Measurements from ENCODE around the gene IL16. TPM values are rescaled to one million over a fixed set of nuclear protein-coding genes. Genes with fewer than 3 reads are reported as not detected.

Gene IL16
- total RNA-seq, 4 donors from 2014 or later = 13.5 to 34.9 (median 19.8) TPM

DNA sequence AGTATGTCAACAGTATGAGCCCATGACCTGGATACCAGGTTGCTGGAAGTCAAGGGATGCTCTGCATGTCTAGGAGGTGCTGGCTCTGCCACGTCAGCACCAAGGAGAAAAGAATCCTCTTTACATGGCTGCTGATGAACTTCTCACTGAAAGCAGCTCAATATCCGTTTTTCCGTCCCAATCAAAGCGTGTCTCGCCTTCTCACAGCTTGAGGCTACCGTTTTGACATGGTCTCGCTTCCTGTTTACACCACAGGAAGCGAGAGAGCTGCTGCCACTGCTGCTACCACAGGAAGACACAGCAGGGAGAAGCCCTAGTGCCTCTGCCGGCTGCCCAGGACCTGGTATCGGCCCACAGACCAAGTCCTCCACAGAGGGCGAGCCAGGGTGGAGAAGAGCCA lies 100.0 kb downstream of the IL16 start:
- WGBS = 55% methylated on average over 9 of the region's 11 CpGs
- TF ChIP-seq, protein P1, sequence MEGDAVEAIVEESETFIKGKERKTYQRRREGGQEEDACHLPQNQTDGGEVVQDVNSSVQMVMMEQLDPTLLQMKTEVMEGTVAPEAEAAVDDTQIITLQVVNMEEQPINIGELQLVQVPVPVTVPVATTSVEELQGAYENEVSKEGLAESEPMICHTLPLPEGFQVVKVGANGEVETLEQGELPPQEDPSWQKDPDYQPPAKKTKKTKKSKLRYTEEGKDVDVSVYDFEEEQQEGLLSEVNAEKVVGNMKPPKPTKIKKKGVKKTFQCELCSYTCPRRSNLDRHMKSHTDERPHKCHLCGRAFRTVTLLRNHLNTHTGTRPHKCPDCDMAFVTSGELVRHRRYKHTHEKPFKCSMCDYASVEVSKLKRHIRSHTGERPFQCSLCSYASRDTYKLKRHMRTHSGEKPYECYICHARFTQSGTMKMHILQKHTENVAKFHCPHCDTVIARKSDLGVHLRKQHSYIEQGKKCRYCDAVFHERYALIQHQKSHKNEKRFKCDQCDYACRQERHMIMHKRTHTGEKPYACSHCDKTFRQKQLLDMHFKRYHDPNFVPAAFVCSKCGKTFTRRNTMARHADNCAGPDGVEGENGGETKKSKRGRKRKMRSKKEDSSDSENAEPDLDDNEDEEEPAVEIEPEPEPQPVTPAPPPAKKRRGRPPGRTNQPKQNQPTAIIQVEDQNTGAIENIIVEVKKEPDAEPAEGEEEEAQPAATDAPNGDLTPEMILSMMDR (IDR thresholded peaks at IDR 0.05) = peak in 1 of 3 experiments; percentile 10
- TF ChIP-seq POLR2A (IDR thresholded peaks at IDR 0.05; ENCODE audit: low read depth) = no peak
- TF ChIP-seq POLR2AphosphoS5 (IDR thresholded peaks at IDR 0.05) = peak; percentile 26 to 64
- DNase-seq (ENCODE audit: extremely low spot score) = no peak
- Histone ChIP-seq H3K4me1 (peaks cover 14 to 54% (median 25%) of the 10 kb centered on the region in 4 donors), H3K4me3 (peak overlapping the region; percentile 23 to 43 (median 32)), H3K27me3 (peaks cover 0 to 9% (median 0%) of the 10 kb centered on the region in 4 donors), H3K9me3 (no peaks in the 10 kb centered on the region), H3K36me3 (peaks cover 0 to 45% (median 10%) of the 10 kb centered on the region in 4 donors), H3K27ac (replicated peaks in 1 of 4) (peak overlapping the region; percentile 25 to 58 (median 46))
- intact Hi-C loops (cut with DNase I) = no loop called here

DNA sequence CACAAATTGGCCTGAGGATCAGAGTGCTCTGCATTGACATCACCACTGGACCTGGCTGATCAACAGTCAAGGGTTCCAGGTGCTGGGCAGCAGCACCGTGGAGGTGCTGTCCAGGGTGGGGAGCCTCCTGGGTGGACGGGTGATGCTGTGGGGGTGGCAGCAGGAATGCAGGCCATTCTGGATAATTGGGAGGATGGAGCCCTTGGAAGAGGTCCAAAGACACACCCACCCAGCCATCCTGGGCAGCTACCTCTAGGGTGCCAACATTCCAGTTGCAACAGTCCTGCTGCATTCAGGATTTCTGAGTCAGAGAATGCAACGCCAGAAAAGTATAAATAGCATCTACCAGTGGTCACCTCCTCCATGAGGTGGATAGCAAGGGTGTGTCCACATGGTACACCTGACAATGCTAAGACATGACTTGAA lies 100.5 kb downstream of the IL16 start:
- TF ChIP-seq POLR2AphosphoS5 (IDR thresholded peaks at IDR 0.05) (peak in 1 of 2 donors; percentile 1), EP300 (IDR thresholded peaks at IDR 0.05) (no peak)
- H3K9me3 ChIP-seq = no peaks in the 10 kb centered on the region
- H3K36me3 ChIP-seq = peaks cover 0 to 46% (median 13%) of the 10 kb centered on the region in 4 donors
- DNase-seq (ENCODE audit: extremely low spot score) = no peak
- H3K4me3 ChIP-seq = peak overlapping the region; percentile 23 to 43 (median 32)
- H3K27me3 ChIP-seq = peaks cover 0 to 9% (median 0%) of the 10 kb centered on the region in 4 donors
- peak overlapping the region; percentile 25 to 58 (median 46) for H3K27ac ChIP-seq (replicated peaks in 1 of 4)
- WGBS = 53% methylated on average over 3 of the region's 3 CpGs
- intact Hi-C loops (cut with DNase I) = no loop called here
- peaks cover 14 to 54% (median 25%) of the 10 kb centered on the region in 4 donors for H3K4me1 ChIP-seq

DNA sequence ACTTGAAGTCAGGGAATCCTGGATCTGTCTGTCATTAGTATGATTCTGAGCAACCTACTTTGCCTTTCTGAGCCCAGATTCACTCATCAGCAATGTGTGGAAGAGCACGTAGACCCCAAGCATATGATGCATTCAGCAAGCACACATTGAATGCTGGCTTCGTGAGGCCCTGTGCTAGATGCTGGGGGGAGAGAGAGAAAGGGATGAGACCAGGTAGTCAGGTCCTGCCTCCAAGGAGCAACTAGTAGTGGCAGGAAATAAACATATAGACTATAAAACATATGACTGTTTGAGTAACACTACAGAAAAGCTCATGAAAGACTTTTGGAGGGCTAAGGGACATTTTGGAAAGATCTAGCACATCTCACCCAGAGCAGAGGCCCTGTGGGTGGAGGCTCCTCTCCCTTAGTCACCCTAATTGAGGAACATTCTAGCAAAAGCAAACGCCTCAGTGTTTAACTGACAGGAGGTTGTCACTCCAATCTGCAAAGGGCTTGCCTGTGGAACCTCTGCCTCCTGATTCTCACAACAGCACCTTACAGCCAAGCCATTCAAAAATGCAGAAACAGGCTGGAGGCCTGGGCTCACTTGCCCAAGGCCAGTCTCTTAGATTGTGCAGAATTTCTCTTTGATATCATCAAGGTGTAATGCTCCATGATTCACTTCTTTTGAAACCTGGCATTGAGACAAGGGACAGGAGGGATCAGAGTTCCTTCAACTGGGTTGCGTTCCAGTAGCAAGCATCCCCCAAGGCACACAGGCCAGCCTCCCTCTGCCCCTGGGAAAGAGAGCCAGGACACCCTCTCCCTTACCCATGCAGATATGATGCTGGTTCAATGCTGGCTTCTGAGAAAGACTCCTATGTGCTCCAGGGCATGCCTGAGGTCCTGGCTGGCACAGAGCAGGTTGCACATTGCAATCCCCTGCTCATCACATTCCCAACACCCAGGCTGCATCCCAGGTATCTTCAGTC lies 101.2 kb downstream of the IL16 start:
- WGBS = 77% methylated on average over 4 of the region's 4 CpGs
- intact Hi-C loops (cut with DNase I) = no loop called here
- DNase-seq (ENCODE audit: extremely low spot score) = no peak
- H3K4me3 ChIP-seq = peak overlapping the region; percentile 23 to 43 (median 32)
- peaks cover 14 to 56% (median 25%) of the 10 kb centered on the region in 4 donors for H3K4me1 ChIP-seq
- H3K36me3 ChIP-seq = peaks cover 0 to 40% (median 13%) of the 10 kb centered on the region in 4 donors
- H3K27ac ChIP-seq (replicated peaks in 1 of 4) = peak overlapping the region in 3 of 4 donors; percentile 36 to 58 (median 57)
- peaks cover 0 to 9% (median 0%) of the 10 kb centered on the region in 4 donors for H3K27me3 ChIP-seq
- no peak for TF ChIP-seq POLR2AphosphoS5 (IDR thresholded peaks at IDR 0.05)
- TF ChIP-seq EP300 (IDR thresholded peaks at IDR 0.05) = no peak
- TF ChIP-seq, protein P1 (IDR thresholded peaks at IDR 0.05) = no peak
- no peaks in the 10 kb centered on the region for H3K9me3 ChIP-seq

DNA sequence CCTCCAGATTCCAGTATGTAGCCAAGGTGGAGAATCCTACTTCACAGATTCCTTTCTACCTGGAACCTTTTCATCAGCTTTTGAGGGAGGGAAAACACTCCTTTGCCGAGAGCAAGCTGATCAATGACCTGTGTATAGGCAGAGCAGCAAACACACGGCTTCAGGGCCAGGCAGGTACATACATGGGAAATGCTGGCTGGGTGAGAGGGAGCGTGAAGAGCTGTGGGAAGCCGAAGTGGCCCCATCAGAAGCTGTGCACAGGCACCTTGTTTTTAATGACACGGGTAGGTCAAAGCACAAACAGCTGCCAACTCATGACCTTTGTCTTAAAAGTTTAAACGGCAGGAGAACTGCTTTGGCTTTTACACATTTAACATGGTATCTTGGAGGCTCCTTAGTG lies 101.9 kb downstream of the IL16 start:
- WGBS = 82% methylated on average over 5 of the region's 6 CpGs
- intact Hi-C loops (cut with DNase I) = no loop called here
- no peak for DNase-seq (ENCODE audit: extremely low spot score)
- Histone ChIP-seq H3K36me3 (peaks cover 0 to 40% (median 17%) of the 10 kb centered on the region in 4 donors), H3K27me3 (peaks cover 0 to 9% (median 0%) of the 10 kb centered on the region in 4 donors), H3K27ac (replicated peaks in 1 of 4) (no peak overlapping the region), H3K4me3 (peak overlapping the region in 2 of 4 donors; percentile 5 to 43), H3K4me1 (peaks cover 16 to 60% (median 27%) of the 10 kb centered on the region in 4 donors), H3K9me3 (no peaks in the 10 kb centered on the region)
- TF ChIP-seq, protein P1 (IDR thresholded peaks at IDR 0.05) = no peak
- TF ChIP-seq POLR2AphosphoS5 (IDR thresholded peaks at IDR 0.05) (no peak), POLR2A (IDR thresholded peaks at IDR 0.05; ENCODE audit: low read depth) (no peak), EP300 (IDR thresholded peaks at IDR 0.05) (no peak)

DNA sequence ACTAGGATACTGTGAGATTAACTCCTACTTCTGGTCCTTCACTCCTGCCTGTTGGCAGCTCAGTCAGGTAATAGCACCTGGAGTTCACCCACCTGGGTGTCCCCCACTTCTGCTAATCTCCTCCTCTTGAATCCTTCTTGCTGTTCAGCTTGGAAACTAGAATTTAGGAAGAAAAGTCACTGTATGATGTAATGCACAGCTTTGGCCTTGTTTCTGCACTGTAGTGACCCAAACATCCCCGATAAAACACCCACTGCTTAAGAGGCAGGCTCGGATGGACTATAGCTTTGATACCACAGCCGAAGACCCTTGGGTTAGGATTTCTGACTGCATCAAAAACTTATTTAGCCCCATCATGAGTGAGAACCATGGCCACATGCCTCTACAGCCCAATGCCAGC lies 102.5 kb downstream of the IL16 start:
- intact Hi-C loops (cut with DNase I) = no loop called here
- H3K4me3 ChIP-seq = peak overlapping the region in 2 of 4 donors; percentile 5 to 43
- no peaks in the 10 kb centered on the region for H3K9me3 ChIP-seq
- H3K27ac ChIP-seq (replicated peaks in 1 of 4) = no peak overlapping the region
- TF ChIP-seq EP300 (IDR thresholded peaks at IDR 0.05) (no peak), POLR2A (IDR thresholded peaks at IDR 0.05; ENCODE audit: low read depth) (no peak), POLR2AphosphoS5 (IDR thresholded peaks at IDR 0.05) (no peak)
- TF ChIP-seq, protein P1 (IDR thresholded peaks at IDR 0.05) = no peak
- H3K36me3 ChIP-seq = peaks cover 0 to 43% (median 18%) of the 10 kb centered on the region in 4 donors
- peaks cover 0 to 9% (median 0%) of the 10 kb centered on the region in 4 donors for H3K27me3 ChIP-seq
- WGBS = 95% methylated on average over 3 of the region's 3 CpGs
- H3K4me1 ChIP-seq = peaks cover 20 to 59% (median 31%) of the 10 kb centered on the region in 4 donors
- DNase-seq (ENCODE audit: extremely low spot score) = no peak
